Osteoblast (primary cell): Measurements from ENCODE around the gene CCNG2. TPM values are rescaled to one million over a fixed set of nuclear protein-coding genes. Genes with fewer than 3 reads are reported as not detected.

ENCODE experiments used
- DNase-seq: peaks from one replicate; pipeline ENCODE4 v3.0.0; 2011; ENCODE audit warnings: low spot score, mixed read lengths; ENCODE audit not compliant: insufficient read length; ENCODE audit errors: missing footprints
- H2AFZ ChIP-seq: 2 replicates; pipeline ENCODE4 v1.6.0; 2011; ENCODE audit warnings: mild to moderate bottlenecking, low read length
- H3K27ac ChIP-seq: 2 replicates; pipeline ENCODE4 v1.5.1; 2011; ENCODE audit warnings: mild to moderate bottlenecking, low read depth, low read length, moderate library complexity
- H3K27me3 ChIP-seq: 2 replicates; pipeline ENCODE4 v1.6.0; 2012; ENCODE audit warnings: mild to moderate bottlenecking, control low read depth, inconsistent platforms, low read length, moderate library complexity; ENCODE audit not compliant: insufficient read depth
- H3K36me3 ChIP-seq: 2 replicates; pipeline ENCODE4 v1.5.1; 2011; ENCODE audit warnings: mild to moderate bottlenecking, low read length, control low read depth, moderate library complexity; ENCODE audit not compliant: insufficient read depth
- H3K4me1 ChIP-seq: 2 replicates; pipeline ENCODE4 v1.5.1; 2011; ENCODE audit warnings: mild to moderate bottlenecking, low read length, control low read depth, moderate library complexity; ENCODE audit not compliant: insufficient read depth
- H3K4me2 ChIP-seq: 2 replicates; pipeline ENCODE4 v1.6.0; 2011; ENCODE audit warnings: mild to moderate bottlenecking, low read length; ENCODE audit not compliant: insufficient read depth
- H3K4me3 ChIP-seq: fragments of 200-600 bp; sonication (generic); 3 replicates; pipeline ENCODE4 v1.5.1; 2012; ENCODE audit warnings: mild to moderate bottlenecking, low read length, inconsistent platforms; ENCODE audit not compliant: insufficient read depth
- H3K79me2 ChIP-seq: 2 replicates; pipeline ENCODE4 v1.6.0; 2012; ENCODE audit warnings: mild to moderate bottlenecking, low read length, control low read depth, inconsistent platforms; ENCODE audit not compliant: insufficient read depth
- H3K9me3 ChIP-seq: 2 replicates; pipeline ENCODE4 v1.5.1; 2011; ENCODE audit warnings: low read depth, low read length, control low read depth
- H4K20me1 ChIP-seq: 2 replicates; pipeline ENCODE4 v1.6.0; 2012; ENCODE audit warnings: mild to moderate bottlenecking, low read length, control low read depth; ENCODE audit not compliant: insufficient read depth
- CTCF ChIP-seq: IDR thresholded peaks from 2 replicates; pipeline ENCODE4 v1.5.1; 2011; ENCODE audit warnings: mild to moderate bottlenecking, low read depth, low read length, moderate library complexity; ENCODE audit errors: extremely low read depth
- total RNA-seq: library from RNA; depleted of rRNA; stranded (reverse); fragments of >200 nt; gene quantifications from 2 replicates; pipeline ENCODE4 v1.2.3, GENCODE V29; 2012

The CCNG2 gene
- total RNA-seq, 1 donor: 49.2 TPM

GRCh38 chr4:77147079-77147782, 9.8 kb upstream of the CCNG2 start:
- Histone ChIP-seq H4K20me1 (no peaks in the 10 kb centered on the region), H3K79me2 (no peaks in the 10 kb centered on the region), H3K36me3 (no peaks in the 10 kb centered on the region), H3K9me3 (no peaks in the 10 kb centered on the region), H3K4me1 (no peaks in the 10 kb centered on the region), H3K4me3 (no peak overlapping the region), H3K27ac (no peak overlapping the region), H2AFZ (no peak overlapping the region), H3K4me2 (no peak overlapping the region), H3K27me3 (peaks cover 5% of the 10 kb centered on the region)
- DNase-seq: no peak
- TF ChIP-seq CTCF: no peak

GRCh38 chr4:77148078-77148477, 8.9 kb upstream of the CCNG2 start:
- H4K20me1 ChIP-seq: no peaks in the 10 kb centered on the region
- no peak overlapping the region for H3K4me2 ChIP-seq
- H3K4me1 ChIP-seq: no peaks in the 10 kb centered on the region
- H3K4me3 ChIP-seq: no peak overlapping the region
- no peaks in the 10 kb centered on the region for H3K79me2 ChIP-seq
- no peak overlapping the region for H2AFZ ChIP-seq
- no peaks in the 10 kb centered on the region for H3K36me3 ChIP-seq
- peaks cover 12% of the 10 kb centered on the region for H3K27me3 ChIP-seq
- H3K9me3 ChIP-seq: no peaks in the 10 kb centered on the region
- no peak for DNase-seq
- H3K27ac ChIP-seq: no peak overlapping the region
- no peak for TF ChIP-seq CTCF

- Histone ChIP-seq H4K20me1 (no peaks in the 10 kb centered on the region), H3K4me2 (no peak overlapping the region), H3K79me2 (no peaks in the 10 kb centered on the region), H3K27me3 (peaks cover 27% of the 10 kb centered on the region), H3K36me3 (no peaks in the 10 kb centered on the region), H2AFZ (no peak overlapping the region), H3K27ac (no peak overlapping the region), H3K4me3 (no peak overlapping the region), H3K4me1 (no peaks in the 10 kb centered on the region), H3K9me3 (no peaks in the 10 kb centered on the region)
- no peak for DNase-seq
- no peak for TF ChIP-seq CTCF
Measured at GRCh38 chr4:77149789-77150188, 7.2 kb upstream of the CCNG2 start.

- Histone ChIP-seq H3K4me3 (no peak overlapping the region), H3K79me2 (no peaks in the 10 kb centered on the region), H2AFZ (no peak overlapping the region), H4K20me1 (no peaks in the 10 kb centered on the region), H3K36me3 (no peaks in the 10 kb centered on the region), H3K4me2 (peak overlapping the region; percentile 2), H3K9me3 (no peaks in the 10 kb centered on the region), H3K4me1 (peaks cover 6% of the 10 kb centered on the region), H3K27me3 (peaks cover 38% of the 10 kb centered on the region), H3K27ac (no peak overlapping the region)
- TF ChIP-seq CTCF: no peak
- DNase-seq: no peak
Measured at GRCh38 chr4:77151241-77151640, 5.8 kb upstream of the CCNG2 start.
